Psoas muscle (tissue), 8 donors: ENCODE measurements around the gene KRT16. TPM values are rescaled to one million over a fixed set of nuclear protein-coding genes. Genes with fewer than 3 reads are reported as not detected.
"Not testable (repeated sequence)": the region's sequence is repeated elsewhere in the genome, so short reads cannot be mapped to it uniquely, and the experiment has no call there.

Experiments
- ATAC-seq, 4 donors: fragments of 200-7000 bp; cut with Tn5 transposase; one replicate each; pipeline ENCODE4 v1.9.1; 2020; ENCODE audit warnings: moderate library complexity in 3 of 4, mild to moderate bottlenecking in 2 of 4
- DNase-seq, 2 donors: peaks; one replicate each; pipeline ENCODE4 v3.0.0-alpha.2; 2020
- H3K27ac ChIP-seq: fragments of 200-600 bp; one replicate; pipeline ENCODE4 v1.8.0; 2022
- H3K27me3 ChIP-seq, 3 donors: fragments of 200-600 bp in 1 of 3; one replicate each; pipeline versions ENCODE4 v1.6.1 to v1.8.0; 2013 to 2022; ENCODE audit warnings: low read length in 2 of 3, mild to moderate bottlenecking in 2 of 3, moderate library complexity in 1 of 3; ENCODE audit not compliant: insufficient read depth in 3 of 3
- H3K36me3 ChIP-seq, 2 donors: fragments of 200-600 bp in 1 of 2; one replicate each; pipeline versions ENCODE4 v1.6.1 to v1.8.0; 2013 to 2022; ENCODE audit warnings: low read depth in 1 of 2, mild to moderate bottlenecking in 1 of 2, moderate library complexity in 1 of 2; ENCODE audit not compliant: insufficient read depth in 1 of 2
- H3K4me1 ChIP-seq: fragments of 200-600 bp; one replicate; pipeline ENCODE4 v1.8.0; 2022
- H3K4me3 ChIP-seq: fragments of 200-600 bp; one replicate; pipeline ENCODE4 v1.8.0; 2022; ENCODE audit warnings: mild to moderate bottlenecking
- H3K9me3 ChIP-seq: fragments of 200-600 bp; one replicate; pipeline ENCODE4 v1.8.0; 2022
- WGBS, 3 donors: extraction: QIAGEN DNeasy Blood & Tissue Kit; methylation state at CpG; one replicate each; pipeline versions ENCODE4 v1.1.6 to v1.1.7; 2013; 5-methylcytosine and 5-hydroxymethylcytosine counted together
- intact Hi-C, 2 donors: fragments of 100-400 bp; cut with DNase I; formaldehyde crosslinking; loops; one replicate each; pipeline versions ENCODE4 v1.11.0 to v1.14.2; 2022
- polyA plus RNA-seq, 3 donors: library from polyadenylated mRNA; stranded (reverse); fragments of 200-250 nt; gene quantifications; one replicate each; pipeline ENCODE4 v1.2.3, GENCODE V29; 2013
- total RNA-seq, 4 donors: library from RNA; stranded (reverse); fragmentation: NEBNext Ultra II Directional in 2 of 4; extraction: Animal tissue kit (Norgen Biotek cat#: 25700) in 2 of 4; gene quantifications; one replicate each; pipeline versions ENCODE4 v1.2.1 to v1.2.4, GENCODE V29; 2021 to 2023
- TF ChIP-seq, protein P1 (sequence below): fragments of 200-600 bp; IDR thresholded peaks from one replicate; pipeline ENCODE4 v1.8.0; 2022; ENCODE audit warnings: antibody characterized with exemption
- donor health status: healthy with polysubstance abuse.
- donor health status: DM: no; HTN: no; CAD: no; lungs with moderate emphysema.
- donor health status: Bipolar disorder and iron deficiency.
- donor health status: healthy.
- donor health status: DM: yes; HTN: yes; CAD: no.
- donor health status: DM: no; HTN: no; CAD: no.
- donor health status: DM: no; HTN: no; CAD: no.
- donor health status: DM: yes; HTN: yes; CAD: no.

Gene KRT16
- total and polyA plus RNA-seq, 7 donors = 0.07 to 0.26 (median 0.15) TPM; not detected in 3

GRCh38 chr17:41615454-41615853, 2.9 kb upstream of the KRT16 start:
- intact Hi-C loops = no loop called here
- DNase-seq (no peak), ATAC-seq (no peak)
- Histone ChIP-seq H3K36me3 (no peaks in the 10 kb centered on the region), H3K4me3 (no peak overlapping the region), H3K4me1 (no peaks in the 10 kb centered on the region), H3K27me3 (peaks cover 0 to 1% (median 0%) of the 10 kb centered on the region in 3 donors), H3K27ac (no peak overlapping the region), H3K9me3 (no peaks in the 10 kb centered on the region)
- TF ChIP-seq, protein P1, sequence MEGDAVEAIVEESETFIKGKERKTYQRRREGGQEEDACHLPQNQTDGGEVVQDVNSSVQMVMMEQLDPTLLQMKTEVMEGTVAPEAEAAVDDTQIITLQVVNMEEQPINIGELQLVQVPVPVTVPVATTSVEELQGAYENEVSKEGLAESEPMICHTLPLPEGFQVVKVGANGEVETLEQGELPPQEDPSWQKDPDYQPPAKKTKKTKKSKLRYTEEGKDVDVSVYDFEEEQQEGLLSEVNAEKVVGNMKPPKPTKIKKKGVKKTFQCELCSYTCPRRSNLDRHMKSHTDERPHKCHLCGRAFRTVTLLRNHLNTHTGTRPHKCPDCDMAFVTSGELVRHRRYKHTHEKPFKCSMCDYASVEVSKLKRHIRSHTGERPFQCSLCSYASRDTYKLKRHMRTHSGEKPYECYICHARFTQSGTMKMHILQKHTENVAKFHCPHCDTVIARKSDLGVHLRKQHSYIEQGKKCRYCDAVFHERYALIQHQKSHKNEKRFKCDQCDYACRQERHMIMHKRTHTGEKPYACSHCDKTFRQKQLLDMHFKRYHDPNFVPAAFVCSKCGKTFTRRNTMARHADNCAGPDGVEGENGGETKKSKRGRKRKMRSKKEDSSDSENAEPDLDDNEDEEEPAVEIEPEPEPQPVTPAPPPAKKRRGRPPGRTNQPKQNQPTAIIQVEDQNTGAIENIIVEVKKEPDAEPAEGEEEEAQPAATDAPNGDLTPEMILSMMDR = no peak
- WGBS, 3 donors = 34 to 42% (median 35%) methylated on average over 6 to 7 of the region's 7 CpGs

DNA sequence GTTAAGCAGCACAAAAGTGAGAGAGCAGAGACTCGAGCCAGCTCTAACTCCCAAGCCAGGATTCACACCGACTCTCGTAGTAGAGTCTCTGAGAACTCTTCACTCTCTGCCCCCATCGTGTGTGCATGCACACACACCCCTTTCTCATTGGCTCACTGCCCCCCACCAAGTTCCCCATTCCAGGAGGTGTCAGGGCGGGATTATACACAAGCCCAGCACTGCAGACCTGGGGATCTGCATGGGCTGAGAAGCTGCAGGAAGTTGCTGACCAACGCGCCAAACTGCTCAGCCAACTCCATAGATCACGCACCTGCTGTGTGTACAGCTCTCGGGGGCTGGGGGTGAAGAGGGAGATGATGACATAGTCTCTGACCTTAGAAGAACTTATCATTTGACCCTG, 2.2 kb upstream of the KRT16 start:
- H3K27ac ChIP-seq, DNase-seq, ATAC-seq, H3K4me3 ChIP-seq, H3K4me1 ChIP-seq, H3K36me3 ChIP-seq, intact Hi-C loops, H3K27me3 ChIP-seq, H3K9me3 ChIP-seq: not testable (repeated sequence)
- 40 to 58% (median 53%) methylated on average over 9 of the region's 9 CpGs for WGBS, 3 donors

DNA sequence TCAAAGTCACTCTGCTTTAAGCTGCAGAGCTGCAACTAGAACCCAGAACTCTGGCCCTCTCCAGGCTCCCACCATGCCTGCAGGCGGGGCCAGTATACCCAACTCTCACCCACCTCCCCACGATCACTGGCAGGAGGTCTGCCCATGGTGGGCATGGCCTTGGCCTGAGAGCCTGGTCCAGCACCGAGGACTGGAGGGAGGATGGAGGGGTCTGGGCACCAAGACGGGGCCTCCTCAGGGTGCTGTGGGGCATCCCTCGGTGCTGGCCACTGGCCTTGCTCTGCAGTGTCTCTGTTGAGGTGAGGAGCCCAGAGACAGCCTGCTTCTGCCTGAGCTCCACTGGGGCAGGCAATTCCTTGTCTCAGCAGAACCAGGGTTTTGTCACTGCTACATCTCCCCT, 1.5 kb upstream of the KRT16 start:
- Histone ChIP-seq H3K9me3 (no peaks in the 10 kb centered on the region), H3K27ac (no peak overlapping the region), H3K4me3 (no peak overlapping the region), H3K4me1 (no peaks in the 10 kb centered on the region), H3K36me3 (no peaks in the 10 kb centered on the region), H3K27me3 (peaks cover 0 to 1% (median 0%) of the 10 kb centered on the region in 3 donors)
- WGBS, 3 donors = 81 to 90% (median 82%) methylated on average over 5 of the region's 5 CpGs
- ATAC-seq (no peak), DNase-seq (no peak)
- TF ChIP-seq, protein P1 = no peak
- intact Hi-C loops = no loop called here

DNA sequence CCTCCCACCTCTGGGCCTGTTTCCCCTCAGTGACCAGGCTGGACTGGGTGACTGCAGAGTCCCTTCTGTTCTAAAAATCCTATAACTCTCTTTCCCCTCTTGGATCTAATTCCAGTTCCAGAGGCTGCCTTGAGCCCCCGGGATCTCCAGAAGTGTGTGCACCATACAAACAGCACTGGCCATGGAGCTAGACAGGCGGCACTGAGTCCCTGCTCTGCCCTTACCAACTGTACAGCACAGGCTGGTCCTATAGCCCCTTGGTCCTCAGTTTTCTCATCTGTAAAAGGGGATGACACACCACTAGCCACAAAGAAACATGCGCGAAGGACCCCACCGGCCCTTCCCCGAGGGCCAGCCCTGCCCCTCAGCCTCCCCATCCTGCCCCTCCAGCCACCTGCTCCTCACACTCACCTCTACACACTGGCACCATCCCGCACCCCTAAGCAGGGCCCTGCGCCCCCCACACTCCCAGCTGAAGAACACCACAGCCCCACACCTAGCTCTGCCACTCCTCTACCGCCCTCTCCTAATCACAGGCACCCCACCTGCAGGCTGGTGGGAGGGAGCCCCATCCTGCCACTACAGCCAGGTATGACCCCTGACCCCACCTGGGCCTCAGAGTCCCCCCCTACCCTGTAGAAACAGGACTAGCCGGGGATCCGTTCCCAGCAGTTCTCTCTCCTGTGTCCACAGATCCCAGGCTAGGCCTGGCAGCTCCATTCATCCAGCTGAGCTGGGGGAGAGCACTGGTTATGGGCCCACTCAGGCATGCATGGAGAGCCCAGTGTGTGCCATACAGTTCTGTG, 913 bp upstream of the KRT16 start:
- TF ChIP-seq, protein P1 = no peak
- WGBS, 3 donors = 77 to 86% (median 84%) methylated on average over 11 of the region's 11 CpGs
- ATAC-seq (no peak), DNase-seq (no peak)
- Histone ChIP-seq H3K27ac (no peak overlapping the region), H3K36me3 (no peaks in the 10 kb centered on the region), H3K27me3 (peaks cover 0 to 1% (median 0%) of the 10 kb centered on the region in 3 donors), H3K4me1 (no peaks in the 10 kb centered on the region), H3K4me3 (no peak overlapping the region), H3K9me3 (no peaks in the 10 kb centered on the region)
- intact Hi-C loops = no loop called here

GRCh38 chr17:41610965-41611640, 1.5 kb downstream of the KRT16 start:
- Histone ChIP-seq H3K4me3 (no peak overlapping the region), H3K27ac (no peak overlapping the region), H3K27me3 (peaks cover 0 to 3% (median 0%) of the 10 kb centered on the region in 3 donors), H3K36me3 (no peaks in the 10 kb centered on the region), H3K4me1 (no peaks in the 10 kb centered on the region), H3K9me3 (peaks cover 12% of the 10 kb centered on the region)
- intact Hi-C loops = no loop called here
- 83 to 89% (median 87%) methylated on average over 25 of the region's 25 CpGs for WGBS, 3 donors
- TF ChIP-seq, protein P1 = no peak
- DNase-seq = no peak
- ATAC-seq = no peak

DNA sequence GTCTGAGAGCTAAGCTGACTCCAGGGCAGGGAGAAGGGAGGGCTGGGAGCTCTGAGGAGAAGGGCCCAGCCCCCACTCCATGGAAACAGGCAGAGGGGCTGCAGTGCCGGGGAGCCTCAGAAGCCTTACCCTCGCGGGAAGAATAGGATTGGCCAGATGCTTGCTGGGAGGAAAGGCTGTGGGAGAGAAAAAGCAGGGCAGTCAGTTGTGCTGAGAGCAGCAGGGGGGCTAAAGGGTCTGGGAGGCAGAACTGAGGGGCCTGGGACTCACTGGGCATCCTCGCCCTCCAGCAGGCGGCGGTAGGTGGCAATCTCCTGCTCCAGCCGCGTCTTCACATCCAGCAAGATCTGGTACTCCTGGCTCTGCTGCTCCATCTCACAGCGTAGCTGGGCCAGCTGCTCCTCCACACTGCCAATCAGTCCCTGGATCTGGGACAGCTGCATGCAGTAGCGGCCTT, 2.5 kb downstream of the KRT16 start:
- H3K4me1 ChIP-seq, H3K4me3 ChIP-seq, ATAC-seq, intact Hi-C loops, H3K27me3 ChIP-seq, H3K27ac ChIP-seq, H3K36me3 ChIP-seq, DNase-seq: not testable (repeated sequence)
- H3K9me3 ChIP-seq = peaks cover 14% of the 10 kb centered on the region
- 8 to 15% (median 14%) methylated on average over 10 of the region's 10 CpGs for WGBS, 3 donors

DNA sequence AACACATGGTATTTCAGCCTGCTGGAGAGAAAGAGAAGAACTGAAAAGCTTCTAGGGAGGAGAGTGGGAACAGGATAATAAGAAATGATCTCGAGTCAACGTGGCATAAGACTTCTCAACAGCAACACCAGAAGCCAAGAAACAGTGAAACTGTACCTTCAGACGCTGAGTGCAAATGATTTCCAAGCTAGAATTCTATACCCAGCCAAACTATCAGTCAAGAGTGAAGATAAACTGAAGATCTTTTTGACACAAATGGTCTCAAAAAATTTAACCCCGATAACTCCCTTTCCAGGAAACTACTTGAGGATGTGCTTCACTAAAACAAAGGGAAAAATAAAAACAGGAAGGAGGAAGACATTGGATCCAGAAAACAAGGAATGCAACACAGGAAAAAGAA, 5.6 kb downstream of the KRT16 start:
- WGBS, 3 donors = 63 to 90% (median 71%) methylated on average over 4 of the region's 4 CpGs
- ATAC-seq, H3K27ac ChIP-seq, H3K4me1 ChIP-seq, H3K27me3 ChIP-seq, H3K4me3 ChIP-seq, H3K36me3 ChIP-seq, intact Hi-C loops, DNase-seq: not testable (repeated sequence)
- H3K9me3 ChIP-seq = peaks cover 14% of the 10 kb centered on the region
